Parathyroid adenoma (tissue), 2 donors: Measurements from ENCODE around the gene MYH14.

ENCODE experiments used
- H2AFZ ChIP-seq: fragments of 300-600 bp; sonication (generic); one replicate; pipeline ENCODE4 v1.7.0; 2017; ENCODE audit warnings: antibody characterized with exemption, mild to moderate bottlenecking
- H3K27ac ChIP-seq: fragments of 300-600 bp; sonication (generic); one replicate; pipeline ENCODE4 v1.7.0; 2017
- H3K27me3 ChIP-seq: fragments of 300-600 bp; sonication (generic); one replicate; pipeline ENCODE4 v1.7.0; 2017; ENCODE audit warnings: low read length; ENCODE audit not compliant: control insufficient read depth, insufficient read depth
- H3K36me3 ChIP-seq: fragments of 300-600 bp; sonication (generic); one replicate; pipeline ENCODE4 v1.7.0; 2017; ENCODE audit warnings: low read length; ENCODE audit not compliant: control insufficient read depth, insufficient read depth
- H3K4me1 ChIP-seq: fragments of 300-600 bp; sonication (generic); one replicate; pipeline ENCODE4 v1.7.0; 2017; ENCODE audit warnings: control low read depth
- H3K4me2 ChIP-seq: fragments of 300-600 bp; sonication (generic); one replicate; pipeline ENCODE4 v1.7.0; 2017; ENCODE audit warnings: low read length
- H3K4me3 ChIP-seq: fragments of 300-600 bp; sonication (generic); one replicate; pipeline ENCODE4 v1.7.0; 2017; ENCODE audit warnings: low read depth, low read length
- H3K79me2 ChIP-seq: fragments of 300-600 bp; sonication (generic); one replicate; pipeline ENCODE4 v1.7.0; 2017; ENCODE audit warnings: control low read depth
- H3K9ac ChIP-seq: fragments of 300-600 bp; sonication (generic); one replicate; pipeline ENCODE4 v1.7.0; 2017; ENCODE audit warnings: mild to moderate bottlenecking
- H3K9me3 ChIP-seq: fragments of 300-600 bp; sonication (generic); one replicate; pipeline ENCODE4 v1.7.0; 2017; ENCODE audit warnings: low read length; ENCODE audit not compliant: control insufficient read depth
- CTCF ChIP-seq: fragments of 300-600 bp; sonication (generic); IDR thresholded peaks from one replicate; pipeline ENCODE4 v1.7.0; 2017; ENCODE audit warnings: antibody characterized with exemption, mild to moderate bottlenecking
- donor health status: primary hyperparathyroidism.

The MYH14 gene

GRCh38 chr19:50277966-50278580 lies 74.7 kb downstream of the MYH14 start:
- H3K9ac ChIP-seq, result no peak overlapping the region
- H3K36me3 ChIP-seq, result no peaks in the 10 kb centered on the region
- H3K4me2 ChIP-seq, result no peak overlapping the region
- H3K79me2 ChIP-seq, result no peaks in the 10 kb centered on the region
- no peak overlapping the region for H3K27ac ChIP-seq
- H2AFZ ChIP-seq, result no peak overlapping the region
- no peaks in the 10 kb centered on the region for H3K27me3 ChIP-seq
- no peak for TF ChIP-seq CTCF
- no peaks in the 10 kb centered on the region for H3K4me1 ChIP-seq
- no peaks in the 10 kb centered on the region for H3K9me3 ChIP-seq
- H3K4me3 ChIP-seq, result no peak overlapping the region

- H3K4me2 ChIP-seq, result no peak overlapping the region
- no peaks in the 10 kb centered on the region for H3K79me2 ChIP-seq
- H3K27ac ChIP-seq, result no peak overlapping the region
- no peaks in the 10 kb centered on the region for H3K9me3 ChIP-seq
- no peaks in the 10 kb centered on the region for H3K36me3 ChIP-seq
- H3K27me3 ChIP-seq, result no peaks in the 10 kb centered on the region
- no peak overlapping the region for H3K4me3 ChIP-seq
- H3K4me1 ChIP-seq, result no peaks in the 10 kb centered on the region
- no peak overlapping the region for H3K9ac ChIP-seq
- TF ChIP-seq CTCF, result no peak
- H2AFZ ChIP-seq, result no peak overlapping the region
Measured at GRCh38 chr19:50280074-50280473, 76.7 kb downstream of the MYH14 start.

GRCh38 chr19:50280983-50281382 lies 77.6 kb downstream of the MYH14 start:
- TF ChIP-seq CTCF, result no peak
- Histone ChIP-seq H3K79me2 (no peaks in the 10 kb centered on the region), H3K27ac (no peak overlapping the region), H2AFZ (no peak overlapping the region), H3K4me1 (no peaks in the 10 kb centered on the region), H3K27me3 (no peaks in the 10 kb centered on the region), H3K9ac (no peak overlapping the region), H3K9me3 (no peaks in the 10 kb centered on the region), H3K4me3 (no peak overlapping the region), H3K36me3 (no peaks in the 10 kb centered on the region), H3K4me2 (no peak overlapping the region)

GRCh38 chr19:50281491-50281890 lies 78.1 kb downstream of the MYH14 start:
- no peak overlapping the region for H3K4me3 ChIP-seq
- H2AFZ ChIP-seq, result no peak overlapping the region
- TF ChIP-seq CTCF, result no peak
- no peak overlapping the region for H3K4me2 ChIP-seq
- no peak overlapping the region for H3K27ac ChIP-seq
- no peak overlapping the region for H3K9ac ChIP-seq
- no peaks in the 10 kb centered on the region for H3K9me3 ChIP-seq
- H3K36me3 ChIP-seq, result no peaks in the 10 kb centered on the region
- H3K79me2 ChIP-seq, result no peaks in the 10 kb centered on the region
- no peaks in the 10 kb centered on the region for H3K4me1 ChIP-seq
- H3K27me3 ChIP-seq, result no peaks in the 10 kb centered on the region

GRCh38 chr19:50285833-50286232 lies 82.4 kb downstream of the MYH14 start:
- H3K36me3 ChIP-seq, result no peaks in the 10 kb centered on the region

More at GRCh38 chr19:50285833-50286232, 82.4 kb downstream of the MYH14 start:
- H3K4me3 ChIP-seq, result no peak overlapping the region
- H3K27me3 ChIP-seq, result no peaks in the 10 kb centered on the region
- H3K4me2 ChIP-seq, result no peak overlapping the region
- H3K4me1 ChIP-seq, result no peaks in the 10 kb centered on the region
- H3K9ac ChIP-seq, result no peak overlapping the region
- no peaks in the 10 kb centered on the region for H3K79me2 ChIP-seq
- no peak for TF ChIP-seq CTCF
- no peak overlapping the region for H2AFZ ChIP-seq
- no peak overlapping the region for H3K27ac ChIP-seq
- H3K9me3 ChIP-seq, result no peaks in the 10 kb centered on the region
